Pancreas (tissue), 10 donors: ENCODE data around the gene CLCN2. TPM values are rescaled to one million over a fixed set of nuclear protein-coding genes. Genes with fewer than 3 reads are reported as not detected.

Source experiments
- ATAC-seq, 4 donors: fragments of 200-7000 bp; cut with Tn5 transposase; one replicate each; pipeline versions ENCODE4 v1.8.0 to v1.9.1; 2020; ENCODE audit warnings: mild to moderate bottlenecking in 4 of 4, moderate library complexity in 4 of 4
- DNase-seq, 6 donors: peaks; one replicate each; pipeline ENCODE4 v3.0.0-alpha.2; 2020
- FAIRE-seq: peaks from 2 replicates; lab custom pipeline; 2012; peaks lifted over from hg19 to GRCh38; lab: Jason Lieb, UNC
- H3K27ac ChIP-seq, 4 donors: fragments of 200-600 bp; sonication (generic); 1 replicate in 3 of 4; 2 replicates in 1 of 4; pipeline versions ENCODE4 v1.5.0 to v1.8.0; 2020
- H3K27me3 ChIP-seq, 4 donors: fragments of 200-600 bp; one replicate each; pipeline ENCODE4 v1.8.0; 2021
- H3K36me3 ChIP-seq, 3 donors: fragments of 200-600 bp; sonication (generic) in 1 of 3; one replicate each; pipeline versions ENCODE4 v1.5.0 to v1.8.0; 2020 to 2021
- H3K4me1 ChIP-seq, 3 donors: fragments of 200-600 bp; one replicate each; pipeline ENCODE4 v1.8.0; 2021
- H3K4me3 ChIP-seq, 4 donors: fragments of 200-600 bp; sonication (generic) in 2 of 4; one replicate each; pipeline versions ENCODE4 v1.5.0 to v1.8.0; 2020 to 2021
- H3K9me3 ChIP-seq, 4 donors: fragments of 200-600 bp; one replicate each; pipeline ENCODE4 v1.8.0; 2021
- CTCF ChIP-seq, 4 donors: fragments of 200-600 bp; sonication (generic) in 3 of 4; IDR thresholded peaks; one replicate each; pipeline versions ENCODE4 v1.5.0 to v1.8.0; 2021; ENCODE audit warnings: antibody characterized with exemption in 4 of 4
- WGBS, 2 donors: extraction: QIAGEN DNeasy Blood & Tissue Kit; methylation state at CpG; one replicate each; pipeline ENCODE4 v1.1.7; 2013; 5-methylcytosine and 5-hydroxymethylcytosine counted together
- intact Hi-C, 3 donors: fragments of 100-400 bp; cut with DNase I; formaldehyde crosslinking; loops; one replicate each; pipeline versions ENCODE4 v1.11.1 to v1.14.2; 2022
- polyA plus RNA-seq, 2 donors: library from polyadenylated mRNA; stranded (reverse); fragments of 200-250 nt; gene quantifications; one replicate each; pipeline ENCODE4 v1.2.3, GENCODE V29; 2013
- total RNA-seq, 6 donors: library from RNA; stranded (reverse); fragmentation: NEBNext Ultra II Directional in 4 of 6; extraction: Animal tissue kit (Norgen Biotek cat#: 25700) in 4 of 6; gene quantifications; one replicate each; pipeline versions ENCODE4 v1.2.1 to v1.2.4, GENCODE V29; 2021 to 2023
- donor health status: healthy with polysubstance abuse.
- donor health status: DM: no; HTN: no; CAD: no; lungs with moderate emphysema.
- donor health status: DM: no; HTN: no; CAD: no.
- donor health status: control.
- donor health status: control.
- donor health status: Bipolar disorder and iron deficiency.
- donor health status: DM: yes; HTN: yes; CAD: no.
- donor health status: DM: no; HTN: no; CAD: no.
- donor health status: DM: no; HTN: no; CAD: no.
- donor health status: DM: yes; HTN: yes; CAD: no.

The CLCN2 gene
- total and polyA plus RNA-seq, 8 donors, result 4.9 to 25.5 (median 7.9) TPM

GRCh38 chr3:184333190-184333589 is 28.2 kb downstream of the CLCN2 start:
- H3K36me3 ChIP-seq, result peaks cover 21 to 56% (median 39%) of the 10 kb centered on the region in 3 donors
- H3K4me3 ChIP-seq, result no peak overlapping the region
- ATAC-seq (no peak), DNase-seq (no peak), FAIRE-seq (no peak)
- H3K27me3 ChIP-seq, result no peaks in the 10 kb centered on the region
- intact Hi-C loops, result no loop called here
- TF ChIP-seq CTCF (IDR thresholded peaks at IDR 0.05), result no peak
- H3K4me1 ChIP-seq, result peaks cover 0 to 11% (median 0%) of the 10 kb centered on the region in 3 donors
- no peak overlapping the region for H3K27ac ChIP-seq
- H3K9me3 ChIP-seq, result no peaks in the 10 kb centered on the region
- 77 to 81% methylated on average over 6 of the region's 6 CpGs for WGBS, 2 donors

GRCh38 chr3:184332370-184333090 is 28.9 kb downstream of the CLCN2 start:
- intact Hi-C loops, result no loop called here
- FAIRE-seq, result no peak
- no peak for TF ChIP-seq CTCF (IDR thresholded peaks at IDR 0.05)
- Histone ChIP-seq H3K4me3 (no peak overlapping the region), H3K27me3 (no peaks in the 10 kb centered on the region), H3K36me3 (peaks cover 21 to 62% (median 44%) of the 10 kb centered on the region in 3 donors), H3K27ac (no peak overlapping the region), H3K9me3 (no peaks in the 10 kb centered on the region), H3K4me1 (peaks cover 0 to 11% (median 0%) of the 10 kb centered on the region in 3 donors)
- 77 to 86% methylated on average over 10 of the region's 10 CpGs for WGBS, 2 donors
- ATAC-seq, result no peak
- DNase-seq, result no peak

DNA sequence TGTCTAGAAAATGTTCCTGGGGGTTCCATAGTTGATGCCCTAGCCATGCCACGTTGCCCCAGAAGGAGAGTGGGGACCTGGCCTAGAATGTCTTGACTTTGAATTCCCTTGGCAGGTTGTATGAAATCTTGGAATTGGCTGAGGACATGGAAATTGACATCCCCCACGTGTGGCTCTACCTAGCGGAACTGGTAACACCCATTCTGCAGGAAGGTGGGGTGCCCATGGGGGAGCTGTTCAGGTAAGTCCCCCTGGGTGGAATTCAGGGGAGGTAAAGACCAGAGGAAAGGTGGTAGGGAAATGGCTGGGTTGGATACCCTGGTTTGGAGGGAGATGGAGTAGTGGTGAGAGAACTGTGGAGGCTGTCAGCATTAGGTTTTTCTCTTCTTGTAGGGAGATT is 32.9 kb downstream of the CLCN2 start:
- no peaks in the 10 kb centered on the region for H3K9me3 ChIP-seq
- no peak for TF ChIP-seq CTCF (IDR thresholded peaks at IDR 0.05)
- peaks cover 35 to 93% (median 84%) of the 10 kb centered on the region in 3 donors for H3K36me3 ChIP-seq
- no peak overlapping the region for H3K4me3 ChIP-seq
- intact Hi-C loops, result no loop called here
- WGBS, 2 donors, result 54 to 72% methylated on average over 3 of the region's 3 CpGs
- no peak for DNase-seq
- no peaks in the 10 kb centered on the region for H3K27me3 ChIP-seq
- no peak for FAIRE-seq
- ATAC-seq, result no peak
- no peaks in the 10 kb centered on the region for H3K4me1 ChIP-seq
- no peak overlapping the region for H3K27ac ChIP-seq

GRCh38 chr3:184327171-184327570 is 34.2 kb downstream of the CLCN2 start:
- TF ChIP-seq CTCF (IDR thresholded peaks at IDR 0.05), result no peak
- DNase-seq (no peak), FAIRE-seq (no peak), ATAC-seq (no peak)
- Histone ChIP-seq H3K9me3 (no peaks in the 10 kb centered on the region), H3K36me3 (peaks cover 41 to 95% (median 85%) of the 10 kb centered on the region in 3 donors), H3K27me3 (no peaks in the 10 kb centered on the region), H3K27ac (no peak overlapping the region), H3K4me1 (no peaks in the 10 kb centered on the region), H3K4me3 (no peak overlapping the region)
- 94% methylated on average over 21 of the region's 21 CpGs for WGBS, 2 donors
- intact Hi-C loops, result no loop called here

- FAIRE-seq (no peak), DNase-seq (no peak), ATAC-seq (no peak)
- H3K27me3 ChIP-seq, result no peaks in the 10 kb centered on the region
- no peak for TF ChIP-seq CTCF (IDR thresholded peaks at IDR 0.05)
- WGBS, 2 donors, result 67 to 77% methylated on average over 6 of the region's 6 CpGs
- peaks cover 40 to 95% (median 88%) of the 10 kb centered on the region in 3 donors for H3K36me3 ChIP-seq
- H3K27ac ChIP-seq, result no peak overlapping the region
- H3K4me3 ChIP-seq, result no peak overlapping the region
- no peaks in the 10 kb centered on the region for H3K9me3 ChIP-seq
- intact Hi-C loops, result no loop called here
- peaks cover 0 to 2% (median under 1%) of the 10 kb centered on the region in 3 donors for H3K4me1 ChIP-seq
These were observed 35.6 kb downstream of the CLCN2 start for GRCh38 chr3:184325715-184326369.
